ENCODE data around the gene CTLA4.

GRCh38 chr2:203918264-203918663, 50.7 kb downstream of the CTLA4 start:
- TF ChIP-seq, protein P1, sequence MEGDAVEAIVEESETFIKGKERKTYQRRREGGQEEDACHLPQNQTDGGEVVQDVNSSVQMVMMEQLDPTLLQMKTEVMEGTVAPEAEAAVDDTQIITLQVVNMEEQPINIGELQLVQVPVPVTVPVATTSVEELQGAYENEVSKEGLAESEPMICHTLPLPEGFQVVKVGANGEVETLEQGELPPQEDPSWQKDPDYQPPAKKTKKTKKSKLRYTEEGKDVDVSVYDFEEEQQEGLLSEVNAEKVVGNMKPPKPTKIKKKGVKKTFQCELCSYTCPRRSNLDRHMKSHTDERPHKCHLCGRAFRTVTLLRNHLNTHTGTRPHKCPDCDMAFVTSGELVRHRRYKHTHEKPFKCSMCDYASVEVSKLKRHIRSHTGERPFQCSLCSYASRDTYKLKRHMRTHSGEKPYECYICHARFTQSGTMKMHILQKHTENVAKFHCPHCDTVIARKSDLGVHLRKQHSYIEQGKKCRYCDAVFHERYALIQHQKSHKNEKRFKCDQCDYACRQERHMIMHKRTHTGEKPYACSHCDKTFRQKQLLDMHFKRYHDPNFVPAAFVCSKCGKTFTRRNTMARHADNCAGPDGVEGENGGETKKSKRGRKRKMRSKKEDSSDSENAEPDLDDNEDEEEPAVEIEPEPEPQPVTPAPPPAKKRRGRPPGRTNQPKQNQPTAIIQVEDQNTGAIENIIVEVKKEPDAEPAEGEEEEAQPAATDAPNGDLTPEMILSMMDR (IDR thresholded peaks at IDR 0.05), result no peak
- no peak for TF ChIP-seq POLR2A (IDR thresholded peaks at IDR 0.05)
- TF ChIP-seq POLR2AphosphoS5 (IDR thresholded peaks at IDR 0.05), result no peak
- no peak for TF ChIP-seq EP300 (IDR thresholded peaks at IDR 0.05)
